HEK293T (cell line): ENCODE results near the gene MOCS1.

Experiments used
- ARNT ChIP-seq: fragments of 450-650 bp; IDR thresholded peaks from 2 replicates; pipeline ENCODE4 v1.6.1; 2017; ENCODE audit warnings: mild to moderate bottlenecking
- BHLHE40 ChIP-seq: fragments of 450-650 bp; IDR thresholded peaks from 2 replicates; pipeline ENCODE4 v1.6.1; 2016; ENCODE audit warnings: mild to moderate bottlenecking, moderate library complexity, borderline replicate concordance
- ELF4 ChIP-seq: fragments of 450-650 bp; IDR thresholded peaks from 2 replicates; pipeline ENCODE4 v1.6.1; 2017; ENCODE audit warnings: antibody characterized with exemption
- FOXK2 ChIP-seq: fragments of 450-650 bp; IDR thresholded peaks from 2 replicates; pipeline ENCODE4 v1.6.1; 2016; ENCODE audit warnings: mild to moderate bottlenecking
- ZNF384 ChIP-seq: fragments of 450-650 bp; IDR thresholded peaks from 2 replicates; pipeline ENCODE4 v1.6.1; 2016

- TF ChIP-seq ZNF384 = no peak
- TF ChIP-seq FOXK2 = no peak
- no peak for TF ChIP-seq BHLHE40
- TF ChIP-seq ARNT = no peak
- TF ChIP-seq ELF4 = no peak
Measured at GRCh38 chr6:39932386-39932910, 1.8 kb downstream of the MOCS1 start.
